WTC11 (cell line): ENCODE results near the gene GDPGP1.

Experiments
- CREM ChIP-seq: sonication (generic); formaldehyde crosslinking; IDR thresholded peaks from 2 replicates; pipeline ENCODE4 v1.8.1; 2022; ENCODE audit warnings: mild to moderate bottlenecking, missing genetic modification reagents, moderate library complexity
- FOXK1 ChIP-seq: sonication (generic); formaldehyde crosslinking; IDR thresholded peaks from 2 replicates; pipeline ENCODE4 v1.8.0; 2022; ENCODE audit warnings: mild to moderate bottlenecking, moderate library complexity, missing genetic modification reagents
- TCF7 ChIP-seq: sonication (generic); formaldehyde crosslinking; IDR thresholded peaks from 2 replicates; pipeline ENCODE4 v1.8.0; 2022; ENCODE audit warnings: mild to moderate bottlenecking, low read depth, missing genetic modification reagents, moderate library complexity
- TF ChIP-seq, protein P1 (sequence below): fragments of 200-600 bp; IDR thresholded peaks from 2 replicates; pipeline ENCODE4 v1.8.0; 2022; ENCODE audit warnings: antibody characterized with exemption

DNA sequence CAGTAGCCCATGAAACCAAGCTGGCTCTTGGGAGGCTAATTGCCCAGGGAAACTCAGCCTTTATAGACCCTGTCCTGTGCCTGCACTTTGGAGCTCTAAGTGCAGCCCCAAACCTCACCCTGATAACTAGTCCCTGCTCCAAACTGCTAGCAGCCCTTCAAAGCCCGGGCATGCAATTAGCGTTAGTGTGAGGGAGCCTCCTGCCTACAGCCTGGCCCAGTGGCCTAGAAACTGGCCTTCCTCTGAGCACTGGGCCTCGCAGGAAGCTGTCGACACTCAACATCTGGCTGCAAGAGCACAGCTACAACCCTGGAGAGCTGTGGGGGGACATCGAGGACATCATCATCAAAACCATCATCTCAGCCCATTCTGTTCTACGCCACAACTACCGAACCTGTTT, 23.8 kb downstream of the GDPGP1 start:
- TF ChIP-seq CREM (no peak), TCF7 (CRISPR knock-in tag) (no peak), FOXK1 (no peak)
- TF ChIP-seq, protein P1, sequence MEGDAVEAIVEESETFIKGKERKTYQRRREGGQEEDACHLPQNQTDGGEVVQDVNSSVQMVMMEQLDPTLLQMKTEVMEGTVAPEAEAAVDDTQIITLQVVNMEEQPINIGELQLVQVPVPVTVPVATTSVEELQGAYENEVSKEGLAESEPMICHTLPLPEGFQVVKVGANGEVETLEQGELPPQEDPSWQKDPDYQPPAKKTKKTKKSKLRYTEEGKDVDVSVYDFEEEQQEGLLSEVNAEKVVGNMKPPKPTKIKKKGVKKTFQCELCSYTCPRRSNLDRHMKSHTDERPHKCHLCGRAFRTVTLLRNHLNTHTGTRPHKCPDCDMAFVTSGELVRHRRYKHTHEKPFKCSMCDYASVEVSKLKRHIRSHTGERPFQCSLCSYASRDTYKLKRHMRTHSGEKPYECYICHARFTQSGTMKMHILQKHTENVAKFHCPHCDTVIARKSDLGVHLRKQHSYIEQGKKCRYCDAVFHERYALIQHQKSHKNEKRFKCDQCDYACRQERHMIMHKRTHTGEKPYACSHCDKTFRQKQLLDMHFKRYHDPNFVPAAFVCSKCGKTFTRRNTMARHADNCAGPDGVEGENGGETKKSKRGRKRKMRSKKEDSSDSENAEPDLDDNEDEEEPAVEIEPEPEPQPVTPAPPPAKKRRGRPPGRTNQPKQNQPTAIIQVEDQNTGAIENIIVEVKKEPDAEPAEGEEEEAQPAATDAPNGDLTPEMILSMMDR, result no peak
